NCI-H146 treated with DMSO at 0.1 percent for 48 hours (cell line): ENCODE measurements around the gene DUXA.

Experiments
- DNase-seq: peaks from one replicate; lab custom pipeline; 2025; ENCODE audit not compliant: unreplicated experiment; lab: John Stamatoyannopoulos, UW

The DUXA gene

GRCh38 chr19:57105976-57106721 lies 61.1 kb downstream of the DUXA start:
- DNase-seq, result no peak
